ENCODE results near the gene ATG2A.

GRCh38 chr11:64880240-64881001, 36.6 kb downstream of the ATG2A start:
- TF ChIP-seq GABPA (IDR thresholded peaks at IDR 0.05; ENCODE audit: low read depth) (no peak), CTCF (IDR thresholded peaks at IDR 0.05; ENCODE audit: insufficient read depth, low read length) (no peak), POLR2AphosphoS5 (IDR thresholded peaks at IDR 0.05; ENCODE audit: low read depth) (no peak), SPI1 (IDR thresholded peaks at IDR 0.05; ENCODE audit: borderline replicate concordance, low read depth) (no peak)

Data from HL-60 (cell line).